NCI-H1105 treated with DMSO at 0.1 percent for 48 hours (cell line): ENCODE data around the gene ANKIB1.
A peak's percentile ranks its signal among the peaks of the same experiment; 100 is the strongest.
"Not testable (repeated sequence)": the region's sequence is repeated elsewhere in the genome, so short reads cannot be mapped to it uniquely, and the experiment has no call there.

ENCODE experiments used
- DNase-seq: peaks from one replicate; lab custom pipeline; 2025; lab: John Stamatoyannopoulos, UW

ANKIB1 gene

DNA sequence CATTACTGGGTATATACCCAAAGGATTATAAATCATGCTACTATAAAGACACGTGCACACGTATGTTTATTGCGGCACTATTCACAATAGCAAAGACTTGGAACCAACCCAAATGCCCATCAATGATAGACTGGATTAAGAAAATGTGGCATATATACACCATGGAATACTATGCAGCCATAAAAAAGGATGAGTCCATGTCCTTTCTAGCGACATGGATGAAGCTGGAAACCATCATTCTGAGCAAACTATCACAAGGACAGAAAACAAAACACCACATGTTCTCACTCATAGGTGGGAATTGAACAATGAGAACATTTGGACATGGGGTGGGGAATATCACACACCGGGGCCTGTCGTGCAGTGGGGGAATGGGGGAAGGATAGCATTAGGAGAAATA, 164.4 kb downstream of the ANKIB1 start:
- DNase-seq, result not testable (repeated sequence)

DNA sequence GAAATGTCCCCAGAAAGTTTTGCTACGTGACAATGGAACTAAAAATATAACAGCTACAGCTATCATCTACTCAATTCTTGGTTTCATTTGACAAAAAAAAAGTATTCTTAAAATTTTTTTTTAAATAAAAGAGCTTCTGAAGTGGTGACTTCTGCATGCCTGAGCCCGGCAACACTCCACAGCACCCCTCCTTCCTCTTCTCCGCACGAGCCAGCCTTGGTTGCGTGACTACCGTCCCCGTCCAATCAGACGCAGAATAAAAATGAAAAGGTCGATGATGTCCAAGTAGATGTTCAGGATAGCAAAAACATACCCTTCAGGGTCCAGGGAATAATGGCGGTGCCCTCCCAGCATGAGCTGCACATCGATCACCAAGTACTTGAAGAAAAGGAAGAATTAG, 167.0 kb downstream of the ANKIB1 start:
- no peak for DNase-seq

DNA sequence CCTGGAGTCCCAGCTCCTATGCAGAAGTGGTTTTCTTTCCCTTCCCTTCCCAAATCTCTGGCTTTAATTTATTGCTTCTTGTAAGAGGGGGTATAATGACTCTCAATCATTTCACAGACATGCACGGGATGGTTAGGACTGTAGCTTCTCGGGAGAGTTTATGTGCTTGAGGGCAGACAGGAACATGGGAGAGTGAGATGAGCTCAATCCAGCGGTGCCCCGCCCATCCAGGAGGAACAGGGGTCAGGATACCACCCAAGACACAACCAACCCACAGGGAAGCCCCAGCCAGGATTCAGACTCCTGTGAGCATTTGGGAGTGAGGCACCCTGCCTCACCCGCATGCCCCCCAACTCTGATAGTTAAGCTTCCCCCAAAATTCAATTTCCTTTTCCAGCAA, 167.8 kb downstream of the ANKIB1 start:
- DNase-seq, result no peak

DNA sequence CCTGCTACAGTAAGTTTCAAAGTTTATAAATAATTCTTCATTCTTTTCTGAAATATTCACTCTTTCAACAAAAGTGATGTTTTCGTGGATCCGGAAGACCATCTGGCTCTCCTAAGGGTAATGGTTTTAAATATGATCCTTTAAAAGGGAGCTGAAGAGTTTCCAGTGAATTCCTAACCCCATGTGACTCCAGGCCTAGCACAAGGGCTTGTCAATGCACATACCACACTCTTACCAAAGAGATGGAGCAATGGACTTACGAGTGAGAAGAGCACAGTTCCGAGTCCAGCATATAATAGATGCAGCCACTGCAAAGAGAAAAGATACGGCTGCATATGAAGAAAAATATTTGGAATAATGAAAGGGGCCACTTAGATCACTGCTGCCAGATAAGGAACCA, 169.5 kb downstream of the ANKIB1 start:
- no peak for DNase-seq

DNA sequence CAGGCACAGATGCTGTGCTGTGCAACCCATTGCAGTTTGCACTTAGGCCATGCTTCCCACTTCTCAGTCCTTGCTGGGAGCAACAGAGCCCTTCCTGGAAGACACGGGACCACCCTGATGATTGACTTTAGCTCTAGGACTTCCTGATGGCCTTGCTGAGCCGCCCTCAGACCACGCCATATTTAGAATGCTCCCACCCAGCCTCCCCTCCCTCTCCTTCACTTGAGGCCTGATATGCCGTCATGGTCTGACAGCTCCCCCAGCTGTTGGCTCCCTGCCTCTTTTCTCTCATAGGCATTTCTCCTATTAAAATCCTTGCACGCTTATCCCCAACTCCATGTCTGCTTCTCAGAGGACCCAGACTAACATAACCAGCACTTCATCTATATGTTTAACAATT, 172.1 kb downstream of the ANKIB1 start:
- no peak for DNase-seq

DNA sequence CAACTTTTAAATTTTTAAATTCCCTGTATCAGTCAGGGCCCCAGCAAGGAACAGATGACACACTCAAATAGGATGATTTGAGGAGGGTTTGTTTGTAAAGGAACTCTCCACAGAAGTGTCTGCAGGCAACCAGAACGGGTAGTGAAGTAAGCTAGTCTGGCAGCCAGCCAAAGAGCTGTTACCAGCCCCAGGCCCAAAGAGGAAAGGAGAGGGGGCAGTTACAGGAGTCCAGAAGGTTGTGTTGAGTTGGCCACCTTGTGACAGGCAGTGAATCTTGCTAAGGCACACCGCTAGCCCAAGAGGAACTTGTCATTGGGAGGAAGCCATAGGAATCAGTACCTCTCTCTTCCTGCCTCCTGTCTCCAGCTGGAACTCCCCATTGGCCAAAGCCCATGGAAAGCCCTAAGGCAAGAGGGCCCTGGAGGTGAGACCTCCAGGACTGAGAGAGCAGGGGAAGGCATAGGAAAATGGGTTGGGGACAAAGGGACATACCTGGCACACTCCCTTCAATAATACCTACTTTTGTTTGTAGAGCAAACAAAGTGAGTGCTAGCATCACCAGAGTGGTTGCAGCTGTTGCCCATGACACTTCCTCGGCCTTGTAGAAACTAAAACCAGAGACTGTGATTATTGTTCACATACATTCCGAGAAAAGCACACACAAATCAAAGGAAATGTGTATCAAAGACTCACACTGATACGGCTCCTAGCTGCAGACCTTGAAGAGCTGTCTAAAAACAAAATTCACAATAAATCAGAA, 176.1 kb downstream of the ANKIB1 start:
- peak; percentile 29 for DNase-seq

DNA sequence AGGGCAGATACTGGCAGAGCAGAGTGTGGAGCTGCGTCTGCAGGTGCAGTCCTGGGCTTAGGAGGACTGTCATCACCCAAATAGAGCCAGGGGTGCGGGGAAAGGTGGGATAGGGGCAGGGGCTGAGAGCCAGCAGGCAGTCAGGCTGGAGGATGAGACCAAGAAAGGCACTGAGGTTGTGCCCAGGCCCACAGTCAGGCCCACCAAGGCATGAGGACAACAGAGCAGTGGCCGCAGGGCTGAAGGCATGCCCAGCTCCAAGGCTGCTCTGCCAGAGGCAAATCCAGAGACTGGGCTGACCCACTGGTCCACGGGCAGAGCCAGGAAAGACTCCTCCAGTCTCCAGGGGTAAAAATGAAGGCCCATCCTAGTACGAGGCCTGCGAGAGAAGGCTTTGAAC, 177.2 kb downstream of the ANKIB1 start:
- DNase-seq, result no peak

DNA sequence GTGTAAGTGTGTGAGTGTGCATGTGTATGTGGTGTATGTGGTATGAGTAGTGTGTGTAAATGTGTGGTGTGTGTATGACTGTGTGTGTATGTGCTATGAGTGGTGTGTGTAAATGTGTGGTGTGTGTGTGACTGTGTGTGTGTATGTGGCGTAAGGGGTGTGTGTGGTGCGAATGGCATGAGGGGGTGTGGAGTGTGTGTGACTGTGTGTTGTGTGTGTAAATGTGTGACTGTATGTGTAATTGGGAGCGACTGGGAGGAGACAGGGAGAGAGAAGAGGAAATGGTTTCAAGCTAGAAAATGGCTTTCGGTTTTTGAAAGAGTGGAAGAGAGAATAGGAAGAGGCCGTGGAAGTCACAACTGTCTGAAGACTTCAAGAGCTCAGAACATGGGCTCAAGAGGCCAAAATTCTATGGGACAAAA, 177.9 kb downstream of the ANKIB1 start:
- DNase-seq, result no peak

DNA sequence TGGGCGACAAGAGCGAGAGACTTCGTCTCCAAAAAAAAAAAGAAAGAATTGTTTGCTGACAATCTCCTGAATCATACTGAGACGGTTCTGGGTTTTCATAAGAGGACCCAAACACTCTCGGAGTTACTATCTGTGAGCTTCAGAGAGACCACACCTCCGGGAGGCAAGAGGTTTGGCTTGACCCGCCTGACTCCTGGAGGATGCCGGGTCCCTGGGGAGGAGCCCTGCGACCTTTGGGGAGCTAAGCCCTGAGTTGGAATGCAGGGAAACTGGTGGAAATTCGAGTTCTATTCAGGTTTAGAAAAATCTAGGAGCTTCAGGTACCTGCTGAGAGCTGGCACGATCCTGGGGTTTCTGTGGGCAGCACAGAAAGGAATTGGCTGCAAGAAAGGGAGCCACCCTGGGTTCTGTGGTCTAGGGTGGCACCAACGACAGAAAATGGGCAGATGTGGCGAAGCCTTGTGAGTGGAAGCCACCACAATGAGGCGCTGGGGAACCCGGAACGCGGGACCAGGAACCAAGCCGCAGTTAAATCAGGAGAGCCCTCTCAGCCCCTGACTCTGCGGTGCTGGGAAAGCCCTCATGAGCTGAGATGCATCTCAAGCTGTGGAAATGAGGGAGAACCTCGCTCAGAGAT, 179.7 kb downstream of the ANKIB1 start:
- DNase-seq, result no peak

DNA sequence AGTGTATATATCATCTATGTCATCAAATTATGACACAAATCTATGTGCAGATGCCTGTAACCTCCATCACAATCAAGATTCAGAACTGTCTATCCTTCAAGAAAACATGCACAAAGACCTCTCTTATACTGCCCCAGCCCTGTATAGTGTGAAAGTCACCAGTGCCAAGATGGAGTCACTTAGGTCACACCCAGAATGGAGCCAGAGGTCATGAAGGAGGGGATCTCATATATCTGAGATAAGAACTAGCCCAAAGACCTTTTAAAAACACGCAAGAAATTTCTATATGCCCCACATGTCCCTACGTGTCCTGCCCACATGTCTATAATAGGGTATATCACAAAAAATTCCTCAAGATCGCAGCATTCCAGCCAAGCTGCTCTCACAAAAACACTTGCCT, 181.4 kb downstream of the ANKIB1 start:
- no peak for DNase-seq

DNA sequence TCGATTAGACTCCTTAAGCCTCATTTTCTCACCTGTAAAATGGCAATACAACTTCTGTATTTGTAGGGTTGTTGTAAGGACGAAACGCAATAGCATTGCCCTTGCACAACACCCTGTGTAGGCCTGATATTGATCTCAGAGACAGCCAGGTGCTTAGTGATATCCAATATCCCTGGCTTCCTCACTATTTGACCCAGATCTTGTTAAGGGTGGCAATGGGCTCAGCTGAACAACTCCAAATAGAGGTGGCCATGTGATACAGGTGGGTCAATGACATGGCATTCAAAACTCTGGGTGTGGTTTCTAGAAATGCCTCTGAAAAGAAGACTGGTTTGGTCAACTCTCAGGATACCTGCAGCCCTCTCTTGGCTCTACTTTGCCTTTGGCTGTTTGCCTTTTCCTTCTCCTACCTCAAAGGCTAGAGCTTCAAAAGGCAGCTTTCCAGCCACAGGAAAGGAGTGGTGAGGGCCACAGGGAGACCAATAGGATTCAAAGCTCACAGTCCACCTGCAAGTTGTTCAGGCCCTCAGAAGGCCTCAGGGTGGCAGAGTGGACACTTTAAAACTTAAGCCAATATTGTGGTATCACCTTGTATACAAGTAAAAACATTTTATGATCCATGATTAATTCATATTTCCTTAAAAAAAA, 186.6 kb downstream of the ANKIB1 start:
- no peak for DNase-seq

DNA sequence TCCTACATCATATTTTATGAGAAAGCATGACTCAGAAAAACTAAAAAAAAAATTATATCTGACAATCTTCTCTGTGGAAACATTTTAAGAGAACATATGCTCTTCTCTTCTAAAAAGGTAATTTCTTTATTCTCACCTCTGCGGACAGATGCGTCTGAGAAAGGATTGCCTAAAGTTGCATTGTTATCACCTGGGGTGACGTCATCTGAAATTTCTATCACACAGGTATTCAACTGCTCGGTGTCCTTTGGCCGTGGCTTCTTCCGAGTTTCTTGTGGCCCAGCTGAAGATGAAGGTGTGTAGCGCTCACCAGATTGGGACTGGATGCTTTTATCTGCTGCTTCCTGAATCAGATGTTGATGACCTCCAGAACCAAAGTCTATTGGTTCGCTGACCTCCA, 187.2 kb downstream of the ANKIB1 start:
- DNase-seq, result no peak

DNA sequence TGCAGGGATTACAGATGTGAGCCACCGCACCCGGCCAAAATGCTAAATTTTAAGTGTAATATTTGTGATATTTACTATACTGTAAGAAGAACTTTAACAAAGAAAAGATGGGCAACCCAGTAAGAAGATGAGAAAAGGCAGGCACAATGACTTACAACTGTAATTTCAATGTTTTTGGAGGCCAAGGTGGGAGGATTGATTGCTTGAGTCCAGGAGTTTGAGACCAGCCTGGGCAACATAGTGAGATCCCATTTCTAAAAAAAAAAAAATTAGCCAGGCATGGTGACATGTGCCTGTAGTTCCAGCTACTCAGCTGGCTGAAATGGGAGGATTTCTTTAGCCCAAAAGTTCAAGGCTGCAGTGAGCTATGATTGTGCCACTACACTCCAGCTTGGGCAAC, 189.8 kb downstream of the ANKIB1 start:
- DNase-seq, result no peak

DNA sequence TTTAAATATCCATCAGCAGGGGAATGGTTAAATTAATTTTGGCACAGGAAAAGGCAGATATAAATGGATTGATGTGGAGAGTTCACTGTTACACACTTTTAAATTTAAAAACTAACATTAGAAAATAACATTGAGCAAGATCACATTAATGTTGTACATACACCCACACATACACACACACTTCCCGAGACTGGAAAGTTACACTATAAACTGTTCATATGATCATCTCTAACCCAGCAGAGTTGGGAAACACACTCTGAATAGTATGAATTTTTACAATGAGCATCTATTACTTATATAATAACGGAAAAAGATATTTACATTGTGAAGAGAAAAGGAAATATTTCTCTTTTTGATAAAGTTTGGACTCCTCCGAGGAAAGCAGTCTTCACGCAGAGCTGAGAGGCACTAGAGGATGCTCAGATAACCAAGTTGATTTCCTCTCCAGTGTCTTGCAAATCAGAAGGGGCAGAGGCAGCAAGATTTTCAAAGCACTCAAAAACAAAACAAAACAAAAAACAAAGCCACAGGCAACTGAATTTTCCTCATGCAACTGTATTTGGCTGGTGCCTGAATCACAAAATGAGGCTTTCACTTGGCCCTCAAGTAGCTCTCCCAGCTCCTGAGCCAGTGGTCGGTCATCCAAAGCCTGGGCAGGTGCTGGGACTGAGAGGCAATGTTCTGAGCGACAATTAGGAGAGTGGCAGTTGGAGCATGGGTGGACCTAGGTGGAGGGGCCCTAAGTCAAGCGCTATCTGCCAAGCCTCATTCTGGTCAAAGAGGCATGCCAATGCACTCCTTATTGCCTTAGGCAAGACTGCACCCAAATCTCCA, 191.1 kb downstream of the ANKIB1 start:
- no peak for DNase-seq

DNA sequence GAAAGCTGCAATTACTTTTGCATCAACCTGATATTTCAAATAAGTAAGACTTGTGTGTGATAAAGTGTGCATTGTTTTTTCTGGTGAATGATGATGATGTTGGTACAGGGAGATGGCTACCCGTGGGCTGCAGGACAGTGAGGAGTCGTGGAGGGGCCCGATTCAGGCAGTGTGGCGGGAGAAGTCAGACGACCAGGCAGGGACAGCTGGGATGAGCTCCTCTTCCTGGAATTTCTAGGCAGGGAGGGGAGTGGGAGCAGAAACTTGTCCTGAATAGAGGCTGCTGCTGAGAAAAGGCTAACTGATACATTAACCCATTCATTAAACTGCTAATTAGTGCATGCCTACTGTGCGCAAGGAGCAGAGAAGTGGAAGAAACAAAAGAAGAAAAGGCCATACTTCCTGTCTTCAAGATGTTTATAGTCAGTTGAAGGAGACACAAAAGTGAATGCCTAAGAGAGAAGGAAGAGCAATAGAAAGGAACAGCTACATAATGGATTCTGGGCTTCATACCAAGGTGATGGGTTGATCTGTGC, 192.2 kb downstream of the ANKIB1 start:
- DNase-seq, result no peak

DNA sequence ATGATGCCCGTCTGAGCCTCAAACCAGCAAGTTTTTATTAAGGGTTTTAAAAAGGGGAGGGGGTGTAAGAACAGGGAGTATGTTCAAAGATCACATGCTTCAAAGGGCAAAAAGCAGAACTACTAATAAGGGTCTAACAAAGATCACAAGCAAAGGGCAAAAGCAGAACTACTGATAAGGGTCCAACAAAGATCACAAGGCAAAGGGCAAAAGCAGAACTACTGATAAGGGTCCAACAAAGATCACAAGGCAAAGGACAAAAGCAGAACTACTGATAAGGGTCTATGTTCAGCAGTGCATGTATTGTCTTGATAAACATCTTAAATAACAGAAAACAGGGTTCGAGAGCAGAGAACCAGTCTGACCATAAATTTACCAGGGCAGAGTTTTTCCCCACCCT, 196.9 kb downstream of the ANKIB1 start:
- not testable (repeated sequence) for DNase-seq

DNA sequence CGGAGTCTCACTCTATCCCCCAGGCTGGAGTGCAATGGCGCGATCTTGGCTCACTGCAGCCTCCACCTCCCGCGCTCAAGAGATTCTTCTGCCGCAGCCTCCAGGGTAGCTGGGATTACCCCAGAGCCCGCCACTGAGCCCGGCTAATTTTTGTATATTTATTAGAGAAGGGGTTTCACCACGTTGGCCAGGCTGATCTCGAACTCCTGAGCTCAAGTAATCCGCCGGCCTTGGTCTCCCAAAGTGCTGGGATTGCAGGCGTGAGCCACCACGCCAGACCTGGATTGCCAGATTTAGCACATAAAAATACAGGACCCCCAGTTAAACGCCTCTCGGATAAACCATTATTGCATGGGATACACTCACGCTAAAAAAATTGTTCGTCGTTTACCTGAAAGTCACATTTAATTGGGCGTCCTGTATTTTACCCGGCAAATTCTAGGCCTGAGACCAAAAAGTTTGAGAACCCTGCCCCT, 201.1 kb downstream of the ANKIB1 start:
- no peak for DNase-seq

DNA sequence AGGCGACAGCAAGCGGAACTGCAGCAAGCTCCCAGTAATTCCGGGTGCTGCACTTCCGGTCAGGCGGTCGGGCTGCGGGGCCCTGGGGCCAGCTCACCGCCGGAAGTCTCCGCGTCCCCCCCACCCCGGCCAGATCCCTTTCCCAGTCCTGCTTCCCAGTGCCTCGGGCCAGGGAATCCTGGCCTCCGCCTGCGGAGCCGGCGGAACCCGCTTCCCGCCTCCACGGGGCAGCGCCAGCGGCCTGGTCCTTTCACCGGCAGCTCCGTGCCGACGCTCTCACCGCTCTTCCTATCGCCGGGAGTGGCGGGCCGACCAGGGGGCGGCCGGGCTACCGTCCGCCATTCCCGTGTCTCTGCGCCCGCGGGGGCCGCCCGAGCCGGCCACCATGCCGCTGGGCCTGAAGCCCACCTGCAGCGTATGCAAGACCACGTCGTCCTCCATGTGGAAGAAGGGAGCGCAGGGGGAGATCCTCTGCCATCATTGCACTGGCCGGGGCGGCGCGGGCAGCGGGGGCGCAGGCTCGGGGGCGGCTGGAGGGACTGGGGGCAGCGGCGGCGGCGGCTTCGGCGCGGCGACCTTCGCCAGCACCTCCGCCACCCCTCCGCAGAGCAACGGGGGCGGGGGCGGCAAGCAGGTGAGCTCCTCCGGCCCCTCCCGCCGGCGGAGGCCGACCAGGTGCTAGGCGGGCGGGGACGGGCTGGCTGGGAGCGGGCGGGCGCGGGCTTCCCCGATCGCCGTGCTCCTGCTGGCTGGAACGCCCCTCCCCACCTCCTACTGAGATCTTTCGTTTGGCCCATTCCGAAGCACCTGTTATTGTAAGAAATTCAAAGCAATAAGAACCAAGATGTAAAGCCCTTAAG, 201.8 kb downstream of the ANKIB1 start, which contains the start of gene GATAD1:
GATAD1 (plus strand) TSS at position 138 of the 860 bp plus-strand sequence; CDS start at position 386, 248 bp downstream.
- DNase-seq, result peak; percentile 92

DNA sequence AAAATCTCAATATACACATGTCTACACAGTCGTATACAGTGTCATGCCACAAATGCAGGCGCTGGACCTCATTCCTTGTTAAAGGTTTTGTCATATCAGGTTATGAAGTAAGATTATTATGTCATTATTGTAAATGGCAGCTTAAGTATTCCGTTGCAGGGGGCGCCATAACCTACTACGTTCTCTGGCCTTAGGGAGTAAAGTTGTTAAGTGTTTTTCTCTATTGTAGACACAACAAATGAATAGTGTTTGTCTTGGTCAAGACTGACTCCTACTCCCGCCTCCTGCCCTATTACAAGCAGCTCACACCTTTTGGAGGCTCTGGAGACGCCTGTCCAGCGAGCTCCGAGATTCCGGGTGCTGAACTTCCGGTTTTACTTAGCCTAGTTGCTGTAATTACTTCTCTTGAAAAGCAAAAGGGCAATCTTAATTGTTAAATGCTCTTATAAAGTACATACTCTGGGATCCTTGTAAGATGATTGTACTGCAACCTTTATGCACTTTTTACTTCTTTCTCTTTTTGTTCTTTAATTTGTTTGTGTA, 202.5 kb downstream of the ANKIB1 start:
- DNase-seq, result peak; percentile 69
